ENCODE measurements around the gene AQP1.
A peak's percentile ranks its signal among the peaks of the same experiment; 100 is the strongest.

Gene AQP1

GRCh38 chr7:30968747-30969603 is 57.3 kb downstream of the AQP1 start:
- H3K9ac ChIP-seq = 0 out of 2 replicates have a peak overlapping the region, but pooled peaks have one; percentile 6
- no peak for TF ChIP-seq Cebpa-rat (IDR thresholded peaks at IDR 0.05)
- no peaks in the 10 kb centered on the region for H4K20me1 ChIP-seq
- H3K4me1 ChIP-seq = peaks cover 54% of the 10 kb centered on the region
- H3K27me3 ChIP-seq = no peaks in the 10 kb centered on the region
- no peaks in the 10 kb centered on the region for H3K36me3 ChIP-seq
- peak overlapping the region; percentile 47 for H3K4me2 ChIP-seq
- H3K9me3 ChIP-seq = no peaks in the 10 kb centered on the region
- H3K27ac ChIP-seq = 0 out of 2 replicates have a peak overlapping the region, but pooled peaks have one; percentile 49
- no peak overlapping the region for H3K4me3 ChIP-seq

GRCh38 chr7:30969604-30969970 is 57.9 kb downstream of the AQP1 start:
- no peak overlapping the region for H3K4me3 ChIP-seq
- H3K36me3 ChIP-seq = no peaks in the 10 kb centered on the region
- no peak for TF ChIP-seq Cebpa-rat (IDR thresholded peaks at IDR 0.05)
- no peaks in the 10 kb centered on the region for H4K20me1 ChIP-seq
- no peaks in the 10 kb centered on the region for H3K9me3 ChIP-seq
- no peaks in the 10 kb centered on the region for H3K27me3 ChIP-seq
- H3K27ac ChIP-seq = no peak overlapping the region
- 0 out of 2 replicates have a peak overlapping the region, but pooled peaks have one; percentile 6 for H3K9ac ChIP-seq
- H3K4me1 ChIP-seq = peaks cover 57% of the 10 kb centered on the region
- peak overlapping the region; percentile 47 for H3K4me2 ChIP-seq

GRCh38 chr7:30970074-30970473 is 58.4 kb downstream of the AQP1 start:
- Histone ChIP-seq H3K27ac (no peak overlapping the region), H3K4me1 (peaks cover 57% of the 10 kb centered on the region), H4K20me1 (no peaks in the 10 kb centered on the region), H3K9ac (no peak overlapping the region), H3K27me3 (no peaks in the 10 kb centered on the region), H3K9me3 (no peaks in the 10 kb centered on the region), H3K4me2 (peak overlapping the region; percentile 47), H3K36me3 (no peaks in the 10 kb centered on the region), H3K4me3 (no peak overlapping the region)
- no peak for TF ChIP-seq Cebpa-rat (IDR thresholded peaks at IDR 0.05)

- TF ChIP-seq Cebpa-rat (IDR thresholded peaks at IDR 0.05) = no peak
- Histone ChIP-seq H3K27me3 (no peaks in the 10 kb centered on the region), H4K20me1 (no peaks in the 10 kb centered on the region), H3K27ac (no peak overlapping the region), H3K36me3 (no peaks in the 10 kb centered on the region), H3K4me2 (peak overlapping the region; percentile 47), H3K4me3 (no peak overlapping the region), H3K9me3 (no peaks in the 10 kb centered on the region), H3K4me1 (peaks cover 58% of the 10 kb centered on the region), H3K9ac (no peak overlapping the region)
Measured at GRCh38 chr7:30970594-30971094, 59.0 kb downstream of the AQP1 start.

- Histone ChIP-seq H4K20me1 (no peaks in the 10 kb centered on the region), H3K27me3 (no peaks in the 10 kb centered on the region), H3K9ac (no peak overlapping the region), H3K9me3 (no peaks in the 10 kb centered on the region), H3K4me1 (peaks cover 58% of the 10 kb centered on the region), H3K4me3 (no peak overlapping the region), H3K36me3 (no peaks in the 10 kb centered on the region), H3K4me2 (peak overlapping the region; percentile 47), H3K27ac (no peak overlapping the region)
- TF ChIP-seq Cebpa-rat (IDR thresholded peaks at IDR 0.05) = no peak
Measured at GRCh38 chr7:30971440-30971839, 59.8 kb downstream of the AQP1 start.

- Histone ChIP-seq H3K9me3 (no peaks in the 10 kb centered on the region), H3K4me2 (no peak overlapping the region), H3K9ac (no peak overlapping the region), H3K27me3 (no peaks in the 10 kb centered on the region), H3K4me3 (no peak overlapping the region), H4K20me1 (no peaks in the 10 kb centered on the region), H3K36me3 (no peaks in the 10 kb centered on the region), H3K27ac (no peak overlapping the region), H3K4me1 (peaks cover 58% of the 10 kb centered on the region)
- TF ChIP-seq Cebpa-rat (IDR thresholded peaks at IDR 0.05) = no peak
Measured at GRCh38 chr7:30971840-30972563, 60.3 kb downstream of the AQP1 start.

- no peak overlapping the region for H3K9ac ChIP-seq
- H3K27me3 ChIP-seq = no peaks in the 10 kb centered on the region
- no peak for TF ChIP-seq Cebpa-rat (IDR thresholded peaks at IDR 0.05)
- no peaks in the 10 kb centered on the region for H4K20me1 ChIP-seq
- peaks cover 51% of the 10 kb centered on the region for H3K4me1 ChIP-seq
- no peak overlapping the region for H3K4me2 ChIP-seq
- H3K27ac ChIP-seq = no peak overlapping the region
- H3K4me3 ChIP-seq = no peak overlapping the region
- no peaks in the 10 kb centered on the region for H3K9me3 ChIP-seq
- no peaks in the 10 kb centered on the region for H3K36me3 ChIP-seq
Measured at GRCh38 chr7:30973292-30973691, 61.6 kb downstream of the AQP1 start.

- H3K9me3 ChIP-seq = no peaks in the 10 kb centered on the region
- peaks cover 44% of the 10 kb centered on the region for H3K4me1 ChIP-seq
- H3K27ac ChIP-seq = no peak overlapping the region
- no peak overlapping the region for H3K4me3 ChIP-seq
- no peaks in the 10 kb centered on the region for H3K27me3 ChIP-seq
- TF ChIP-seq Cebpa-rat (IDR thresholded peaks at IDR 0.05) = no peak
- no peaks in the 10 kb centered on the region for H3K36me3 ChIP-seq
- H3K4me2 ChIP-seq = peak overlapping the region; percentile 55
- no peak overlapping the region for H3K9ac ChIP-seq
- no peaks in the 10 kb centered on the region for H4K20me1 ChIP-seq
Measured at GRCh38 chr7:30973791-30974604, 62.3 kb downstream of the AQP1 start.

GRCh38 chr7:30974605-30975255 is 63.1 kb downstream of the AQP1 start:
- H3K4me2 ChIP-seq = peak overlapping the region; percentile 55
- no peak for TF ChIP-seq Cebpa-rat (IDR thresholded peaks at IDR 0.05)
- H3K4me1 ChIP-seq = peaks cover 36% of the 10 kb centered on the region
- H3K27ac ChIP-seq = no peak overlapping the region
- no peak overlapping the region for H3K4me3 ChIP-seq
- H3K9ac ChIP-seq = no peak overlapping the region
- no peaks in the 10 kb centered on the region for H3K36me3 ChIP-seq
- H3K9me3 ChIP-seq = no peaks in the 10 kb centered on the region
- no peaks in the 10 kb centered on the region for H3K27me3 ChIP-seq
- no peaks in the 10 kb centered on the region for H4K20me1 ChIP-seq
